Hepatocyte (in vitro differentiated cells): ENCODE data around the gene ACAP3.

Source experiments
- CTCF ChIP-seq: fragments of 200-600 bp; sonication (generic); IDR thresholded peaks from 2 replicates; pipeline ENCODE4 v1.5.1; 2016; ENCODE audit warnings: antibody characterized with exemption, mild to moderate bottlenecking; ENCODE audit not compliant: poor library complexity
- EZH2phosphoT487 ChIP-seq: fragments of 200-600 bp; sonication (generic); IDR thresholded peaks from one replicate; pipeline ENCODE4 v1.6.1; 2018; ENCODE audit warnings: antibody characterized with exemption, mild to moderate bottlenecking, low read depth, moderate library complexity; ENCODE audit not compliant: unreplicated experiment, severe bottlenecking

- TF ChIP-seq EZH2phosphoT487 (no peak), CTCF (no peak)
These were observed 49.2 kb upstream of the ACAP3 start for GRCh38 chr1:1356796-1357401.
